Stimulated activated CD4-positive, alpha-beta T cell treated with anti-CD3 and anti-CD28 coated beads, Interleukin-12 subunit alpha, Interleukin-12 subunit beta, amount 100 ng/mL, for 4 hours (primary cell): ENCODE measurements around the gene MDM1.

Experiments
- DNase-seq: peaks from one replicate; pipeline ENCODE4 v3.0.0-alpha.2; 2020

MDM1 gene

GRCh38 chr12:68269779-68270178, 62.4 kb downstream of the MDM1 start:
- DNase-seq: no peak

- DNase-seq: no peak
Observed at GRCh38 chr12:68268967-68269366, 63.2 kb downstream of the MDM1 start.

GRCh38 chr12:68267892-68268396, 64.2 kb downstream of the MDM1 start:
- no peak for DNase-seq

- DNase-seq: no peak
Observed at GRCh38 chr12:68264857-68265256, 67.3 kb downstream of the MDM1 start.

- DNase-seq: no peak
Observed at GRCh38 chr12:68264158-68264855, 67.9 kb downstream of the MDM1 start.

GRCh38 chr12:68263366-68263765, 68.8 kb downstream of the MDM1 start:
- DNase-seq: no peak

- no peak for DNase-seq
Observed at GRCh38 chr12:68261896-68262295, 70.3 kb downstream of the MDM1 start.

GRCh38 chr12:68260153-68260552, 72.0 kb downstream of the MDM1 start:
- DNase-seq: no peak

GRCh38 chr12:68259318-68259940, 72.7 kb downstream of the MDM1 start:
- DNase-seq: no peak

GRCh38 chr12:68253504-68253903, 78.7 kb downstream of the MDM1 start, which contains the start of gene IL22:
Gene IL22 (minus strand): TSS chr12:68253604. CDS start chr12:68253448, 156 bp downstream.
- DNase-seq: no peak

GRCh38 chr12:68252077-68252476, 80.1 kb downstream of the MDM1 start:
- DNase-seq: no peak

GRCh38 chr12:68250454-68250853, 81.7 kb downstream of the MDM1 start:
- no peak for DNase-seq

- DNase-seq: no peak
Observed at GRCh38 chr12:68247785-68248184, 84.4 kb downstream of the MDM1 start.

GRCh38 chr12:68246350-68246749, 85.8 kb downstream of the MDM1 start:
- DNase-seq: no peak

- no peak for DNase-seq
Observed at GRCh38 chr12:68245180-68246021, 86.8 kb downstream of the MDM1 start.
